Measurements from ENCODE around the gene PTPRM.

PTPRM gene

DNA sequence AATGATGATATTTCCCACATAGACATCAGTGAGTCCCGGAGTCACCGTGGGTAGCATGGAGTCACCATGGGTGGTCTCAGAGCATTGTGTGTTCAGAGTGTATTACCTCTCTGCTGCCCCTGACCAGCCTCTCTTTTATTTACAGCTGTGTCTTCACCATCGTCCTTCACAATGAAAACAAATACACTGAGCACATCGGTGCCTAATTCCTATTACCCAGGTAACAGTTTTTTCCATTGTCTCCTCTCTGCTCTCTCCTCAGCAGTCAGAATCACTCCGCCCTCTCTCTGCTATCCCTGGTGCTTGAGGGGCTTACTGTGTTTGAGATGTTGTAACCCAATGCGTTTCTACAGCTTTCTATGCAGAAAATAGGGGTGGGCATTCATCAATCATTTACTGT lies 680.6 kb downstream of the PTPRM start:
- no peak for TF ChIP-seq CSDC2 (CRISPR knock-in tag; IDR thresholded peaks at IDR 0.05)
- TF ChIP-seq ZNF70 (CRISPR knock-in tag; IDR thresholded peaks at IDR 0.05), result no peak
- TF ChIP-seq, protein P1, sequence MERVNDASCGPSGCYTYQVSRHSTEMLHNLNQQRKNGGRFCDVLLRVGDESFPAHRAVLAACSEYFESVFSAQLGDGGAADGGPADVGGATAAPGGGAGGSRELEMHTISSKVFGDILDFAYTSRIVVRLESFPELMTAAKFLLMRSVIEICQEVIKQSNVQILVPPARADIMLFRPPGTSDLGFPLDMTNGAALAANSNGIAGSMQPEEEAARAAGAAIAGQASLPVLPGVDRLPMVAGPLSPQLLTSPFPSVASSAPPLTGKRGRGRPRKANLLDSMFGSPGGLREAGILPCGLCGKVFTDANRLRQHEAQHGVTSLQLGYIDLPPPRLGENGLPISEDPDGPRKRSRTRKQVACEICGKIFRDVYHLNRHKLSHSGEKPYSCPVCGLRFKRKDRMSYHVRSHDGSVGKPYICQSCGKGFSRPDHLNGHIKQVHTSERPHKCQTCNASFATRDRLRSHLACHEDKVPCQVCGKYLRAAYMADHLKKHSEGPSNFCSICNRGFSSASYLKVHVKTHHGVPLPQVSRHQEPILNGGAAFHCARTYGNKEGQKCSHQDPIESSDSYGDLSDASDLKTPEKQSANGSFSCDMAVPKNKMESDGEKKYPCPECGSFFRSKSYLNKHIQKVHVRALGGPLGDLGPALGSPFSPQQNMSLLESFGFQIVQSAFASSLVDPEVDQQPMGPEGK (CRISPR knock-in tag; IDR thresholded peaks at IDR 0.05; ENCODE audit: borderline replicate concordance), result no peak
- TF ChIP-seq ZNF8 (CRISPR knock-in tag; IDR thresholded peaks at IDR 0.05), result no peak
- TF ChIP-seq SNAI2 (CRISPR knock-in tag; IDR thresholded peaks at IDR 0.05), result no peak
- TF ChIP-seq, protein P2, sequence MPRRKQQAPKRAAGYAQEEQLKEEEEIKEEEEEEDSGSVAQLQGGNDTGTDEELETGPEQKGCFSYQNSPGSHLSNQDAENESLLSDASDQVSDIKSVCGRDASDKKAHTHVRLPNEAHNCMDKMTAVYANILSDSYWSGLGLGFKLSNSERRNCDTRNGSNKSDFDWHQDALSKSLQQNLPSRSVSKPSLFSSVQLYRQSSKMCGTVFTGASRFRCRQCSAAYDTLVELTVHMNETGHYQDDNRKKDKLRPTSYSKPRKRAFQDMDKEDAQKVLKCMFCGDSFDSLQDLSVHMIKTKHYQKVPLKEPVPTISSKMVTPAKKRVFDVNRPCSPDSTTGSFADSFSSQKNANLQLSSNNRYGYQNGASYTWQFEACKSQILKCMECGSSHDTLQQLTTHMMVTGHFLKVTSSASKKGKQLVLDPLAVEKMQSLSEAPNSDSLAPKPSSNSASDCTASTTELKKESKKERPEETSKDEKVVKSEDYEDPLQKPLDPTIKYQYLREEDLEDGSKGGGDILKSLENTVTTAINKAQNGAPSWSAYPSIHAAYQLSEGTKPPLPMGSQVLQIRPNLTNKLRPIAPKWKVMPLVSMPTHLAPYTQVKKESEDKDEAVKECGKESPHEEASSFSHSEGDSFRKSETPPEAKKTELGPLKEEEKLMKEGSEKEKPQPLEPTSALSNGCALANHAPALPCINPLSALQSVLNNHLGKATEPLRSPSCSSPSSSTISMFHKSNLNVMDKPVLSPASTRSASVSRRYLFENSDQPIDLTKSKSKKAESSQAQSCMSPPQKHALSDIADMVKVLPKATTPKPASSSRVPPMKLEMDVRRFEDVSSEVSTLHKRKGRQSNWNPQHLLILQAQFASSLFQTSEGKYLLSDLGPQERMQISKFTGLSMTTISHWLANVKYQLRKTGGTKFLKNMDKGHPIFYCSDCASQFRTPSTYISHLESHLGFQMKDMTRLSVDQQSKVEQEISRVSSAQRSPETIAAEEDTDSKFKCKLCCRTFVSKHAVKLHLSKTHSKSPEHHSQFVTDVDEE (CRISPR knock-in tag; IDR thresholded peaks at IDR 0.05), result no peak
- TF ChIP-seq ZC3H10 (CRISPR knock-in tag; IDR thresholded peaks at IDR 0.05), result no peak
- TF ChIP-seq ZNF565 (CRISPR knock-in tag; conservative IDR thresholded peaks at IDR 0.05; ENCODE audit: low read depth), result no peak
- TF ChIP-seq ZFP30 (CRISPR knock-in tag; IDR thresholded peaks at IDR 0.05), result no peak
- TF ChIP-seq TOX (CRISPR knock-in tag; IDR thresholded peaks at IDR 0.05; ENCODE audit: borderline replicate concordance), result no peak
- TF ChIP-seq, protein P3, sequence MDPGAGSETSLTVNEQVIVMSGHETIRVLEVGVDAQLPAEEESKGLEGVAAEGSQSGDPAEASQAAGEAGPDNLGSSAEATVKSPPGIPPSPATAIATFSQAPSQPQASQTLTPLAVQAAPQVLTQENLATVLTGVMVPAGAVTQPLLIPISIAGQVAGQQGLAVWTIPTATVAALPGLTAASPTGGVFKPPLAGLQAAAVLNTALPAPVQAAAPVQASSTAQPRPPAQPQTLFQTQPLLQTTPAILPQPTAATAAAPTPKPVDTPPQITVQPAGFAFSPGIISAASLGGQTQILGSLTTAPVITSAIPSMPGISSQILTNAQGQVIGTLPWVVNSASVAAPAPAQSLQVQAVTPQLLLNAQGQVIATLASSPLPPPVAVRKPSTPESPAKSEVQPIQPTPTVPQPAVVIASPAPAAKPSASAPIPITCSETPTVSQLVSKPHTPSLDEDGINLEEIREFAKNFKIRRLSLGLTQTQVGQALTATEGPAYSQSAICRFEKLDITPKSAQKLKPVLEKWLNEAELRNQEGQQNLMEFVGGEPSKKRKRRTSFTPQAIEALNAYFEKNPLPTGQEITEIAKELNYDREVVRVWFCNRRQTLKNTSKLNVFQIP (CRISPR knock-in tag; IDR thresholded peaks at IDR 0.05; ENCODE audit: borderline replicate concordance, low read depth), result no peak
- TF ChIP-seq, protein P4, sequence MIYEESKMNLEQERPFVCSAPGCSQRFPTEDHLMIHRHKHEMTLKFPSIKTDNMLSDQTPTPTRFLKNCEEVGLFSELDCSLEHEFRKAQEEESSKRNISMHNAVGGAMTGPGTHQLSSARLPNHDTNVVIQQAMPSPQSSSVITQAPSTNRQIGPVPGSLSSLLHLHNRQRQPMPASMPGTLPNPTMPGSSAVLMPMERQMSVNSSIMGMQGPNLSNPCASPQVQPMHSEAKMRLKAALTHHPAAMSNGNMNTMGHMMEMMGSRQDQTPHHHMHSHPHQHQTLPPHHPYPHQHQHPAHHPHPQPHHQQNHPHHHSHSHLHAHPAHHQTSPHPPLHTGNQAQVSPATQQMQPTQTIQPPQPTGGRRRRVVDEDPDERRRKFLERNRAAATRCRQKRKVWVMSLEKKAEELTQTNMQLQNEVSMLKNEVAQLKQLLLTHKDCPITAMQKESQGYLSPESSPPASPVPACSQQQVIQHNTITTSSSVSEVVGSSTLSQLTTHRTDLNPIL (CRISPR knock-in tag; IDR thresholded peaks at IDR 0.05; ENCODE audit: low read depth), result no peak
- TF ChIP-seq, protein P5, sequence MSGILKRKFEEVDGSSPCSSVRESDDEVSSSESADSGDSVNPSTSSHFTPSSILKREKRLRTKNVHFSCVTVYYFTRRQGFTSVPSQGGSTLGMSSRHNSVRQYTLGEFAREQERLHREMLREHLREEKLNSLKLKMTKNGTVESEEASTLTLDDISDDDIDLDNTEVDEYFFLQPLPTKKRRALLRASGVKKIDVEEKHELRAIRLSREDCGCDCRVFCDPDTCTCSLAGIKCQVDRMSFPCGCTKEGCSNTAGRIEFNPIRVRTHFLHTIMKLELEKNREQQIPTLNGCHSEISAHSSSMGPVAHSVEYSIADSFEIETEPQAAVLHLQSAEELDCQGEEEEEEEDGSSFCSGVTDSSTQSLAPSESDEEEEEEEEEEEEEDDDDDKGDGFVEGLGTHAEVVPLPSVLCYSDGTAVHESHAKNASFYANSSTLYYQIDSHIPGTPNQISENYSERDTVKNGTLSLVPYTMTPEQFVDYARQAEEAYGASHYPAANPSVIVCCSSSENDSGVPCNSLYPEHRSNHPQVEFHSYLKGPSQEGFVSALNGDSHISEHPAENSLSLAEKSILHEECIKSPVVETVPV (CRISPR knock-in tag; IDR thresholded peaks at IDR 0.05), result no peak
- no peak for TF ChIP-seq ESRRG (CRISPR knock-in tag; IDR thresholded peaks at IDR 0.05)
- no peak for TF ChIP-seq RARB (CRISPR knock-in tag; IDR thresholded peaks at IDR 0.05)
- no peak for ATAC-seq

DNA sequence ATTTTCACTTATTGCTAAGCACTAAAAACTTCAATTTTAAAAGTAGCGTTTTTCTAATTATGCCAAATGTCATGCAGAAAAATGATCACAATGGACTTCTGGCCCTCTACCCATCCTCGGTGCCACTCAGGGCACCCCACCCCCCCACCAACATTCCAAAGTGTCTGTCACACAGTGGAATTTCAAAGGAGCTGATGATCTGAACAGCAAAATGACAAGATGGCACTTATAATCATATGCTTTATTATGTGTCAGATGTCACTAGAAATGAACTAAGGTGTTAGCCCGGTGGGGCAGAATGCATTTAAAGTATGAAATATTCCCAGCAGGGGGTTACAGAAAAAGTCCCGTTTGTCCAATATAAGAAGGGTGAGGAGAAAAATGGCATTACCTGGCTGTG lies 681.5 kb downstream of the PTPRM start:
- TF ChIP-seq ZNF70 (CRISPR knock-in tag; IDR thresholded peaks at IDR 0.05), result no peak
- no peak for TF ChIP-seq OSR1 (CRISPR knock-in tag; IDR thresholded peaks at IDR 0.05)
- TF ChIP-seq, protein P1 (CRISPR knock-in tag; IDR thresholded peaks at IDR 0.05; ENCODE audit: borderline replicate concordance), result no peak
- no peak for TF ChIP-seq ZC3H10 (CRISPR knock-in tag; IDR thresholded peaks at IDR 0.05)
- TF ChIP-seq CSDC2 (CRISPR knock-in tag; IDR thresholded peaks at IDR 0.05), result no peak
- TF ChIP-seq BACH2 (CRISPR knock-in tag; IDR thresholded peaks at IDR 0.05; ENCODE audit: borderline replicate concordance), result no peak
- TF ChIP-seq, protein P2 (CRISPR knock-in tag; IDR thresholded peaks at IDR 0.05), result no peak
- TF ChIP-seq TOX (CRISPR knock-in tag; IDR thresholded peaks at IDR 0.05; ENCODE audit: borderline replicate concordance), result no peak
- no peak for TF ChIP-seq RARB (CRISPR knock-in tag; IDR thresholded peaks at IDR 0.05)

More for the DNA sequence above, 681.5 kb downstream of the PTPRM start:
- no peak for ATAC-seq

Data from SK-N-SH treated with all-trans-retinoic acid at 6 μM for 48 hours (cell line).